K562 (cell line): ENCODE results near the gene H3-3A. TPM values are rescaled to one million over a fixed set of nuclear protein-coding genes. Genes with fewer than 3 reads are reported as not detected.
A peak's percentile ranks its signal among the peaks of the same experiment; 100 is the strongest.

Experiments used
- BDP1 ChIP-seq: IDR thresholded peaks from 3 replicates; pipeline ENCODE4 v1.6.1; 2011; ENCODE audit not compliant: insufficient read length, insufficient read depth
- BHLHE40 ChIP-seq: IDR thresholded peaks from 2 replicates; pipeline ENCODE4 v1.6.1; 2011; ENCODE audit warnings: low read length, improper control_type of control experiment
- DPF2 ChIP-seq: fragments of 450-650 bp; IDR thresholded peaks from 2 replicates; pipeline ENCODE4 v1.6.1; 2016
- FOXJ2 ChIP-seq: fragments of 200-800 bp; sonication (Bioruptor generic); IDR thresholded peaks from 2 replicates; pipeline ENCODE4 v1.6.1; 2016; ENCODE audit warnings: missing genetic modification characterization, missing compliant biosample characterization
- IFI16 ChIP-seq: fragments of 250-450 bp; sonication (Bioruptor Pico); IDR thresholded peaks from 2 replicates; pipeline ENCODE4 v2.1.2; 2022; ENCODE audit warnings: mild to moderate bottlenecking, inconsistent platforms
- PYGO2 ChIP-seq: fragments of 450-650 bp; IDR thresholded peaks from 2 replicates; pipeline ENCODE4 v1.6.1; 2016; ENCODE audit warnings: mild to moderate bottlenecking, missing genetic modification characterization, moderate library complexity, missing compliant biosample characterization
- RAD51 ChIP-seq: fragments of 450-650 bp; IDR thresholded peaks from 2 replicates; pipeline ENCODE4 v1.7.1; 2016; ENCODE audit warnings: low read depth, mild to moderate bottlenecking, borderline replicate concordance
- RBBP5 ChIP-seq: fragments of 200-600 bp; sonication (generic); IDR thresholded peaks from 2 replicates; pipeline ENCODE4 v1.6.1; 2012; ENCODE audit warnings: borderline replicate concordance, mild to moderate bottlenecking, low read length, control low read depth, inconsistent platforms; ENCODE audit not compliant: insufficient read depth, poor library complexity, severe bottlenecking
- SP2 ChIP-seq: IDR thresholded peaks from 2 replicates; pipeline ENCODE4 v1.6.1; 2011; ENCODE audit warnings: mild to moderate bottlenecking, low read depth, low read length, moderate library complexity; ENCODE audit not compliant: poor library complexity, severe bottlenecking; ENCODE audit errors: extremely low read depth
- SPI1 ChIP-seq: IDR thresholded peaks from 2 replicates; pipeline ENCODE4 v1.6.1; 2011; ENCODE audit warnings: low read depth, low read length, control low read depth, borderline replicate concordance
- TCF7 ChIP-seq: sonication (generic); IDR thresholded peaks from 2 replicates; pipeline ENCODE4 v1.6.1; 2016; ENCODE audit warnings: antibody characterized with exemption, borderline replicate concordance
- ZBTB17 ChIP-seq: fragments of 450-650 bp; formaldehyde crosslinking; IDR thresholded peaks from 2 replicates; pipeline ENCODE4 v1.4.0; 2020; ENCODE audit warnings: mild to moderate bottlenecking
- ZFP36 ChIP-seq: fragments of 150-350 bp; IDR thresholded peaks from 2 replicates; pipeline ENCODE4 v1.6.1; 2018; ENCODE audit warnings: low read length, low read depth; ENCODE audit not compliant: partially characterized antibody
- ZNF197 ChIP-seq: fragments of 200-800 bp; sonication (Bioruptor generic); IDR thresholded peaks from 2 replicates; pipeline ENCODE4 v1.6.1; 2016; ENCODE audit warnings: low read depth, missing genetic modification characterization, missing compliant biosample characterization
- ZNF518B ChIP-seq: fragments of 250-450 bp; sonication (Bioruptor Pico); IDR thresholded peaks from 2 replicates; pipeline ENCODE4 v1.5.0; 2021; ENCODE audit warnings: mild to moderate bottlenecking, moderate library complexity
- ZNF668 ChIP-seq: fragments of 250-450 bp; sonication (Bioruptor Pico); IDR thresholded peaks from 2 replicates; pipeline ENCODE4 v1.8.0; 2022; ENCODE audit warnings: mild to moderate bottlenecking, inconsistent platforms
- ZNF696 ChIP-seq: fragments of 250-450 bp; sonication (Bioruptor Pico); conservative IDR thresholded peaks from 2 replicates; pipeline ENCODE4 v1.4.0; 2020; ENCODE audit warnings: mild to moderate bottlenecking, moderate library complexity
- polyA plus RNA-seq, 8 experiments: library from polyadenylated mRNA; depleted of rRNA in 4 of 8; stranded (reverse) in 5 of 8; unstranded in 3 of 8; fragments of >200 nt; fragmentation: Nextera tagmentation in 2 of 8; fragmentation: Illumina TruSeq in 1 of 8; extraction: Ambion mirVana in 2 of 8; extraction: Trizol in 1 of 8; gene quantifications; 2 replicates each; pipeline versions ENCODE4 v1.2.1 to v1.2.3, GENCODE V29; 2011 to 2014; ENCODE audit warnings: inconsistent platforms in 1 of 8, missing spikeins in 1 of 8
- total RNA-seq, 7 experiments: library from RNA; depleted of rRNA in 6 of 7; stranded (reverse); fragments of >200 nt in 6 of 7; fragmentation: Illumina TruSeq in 2 of 7; extraction: Trizol in 2 of 7; gene quantifications; 2 replicates each; pipeline versions ENCODE4 v1.2.1 to v1.2.3, GENCODE V29; 2011 to 2021; ENCODE audit warnings: low replicate concordance in 1 of 7
- TF ChIP-seq, protein P1 (sequence below): fragments of 200-800 bp; sonication (Bioruptor generic); IDR thresholded peaks from 2 replicates; pipeline ENCODE4 v1.6.1; 2017; ENCODE audit warnings: missing genetic modification characterization, missing compliant biosample characterization
- TF ChIP-seq, protein P2 (sequence below), 3 experiments: fragments of 200-800 bp in 1 of 3; fragments of 250-450 bp in 1 of 3; fragments of 450-650 bp in 1 of 3; sonication (Bioruptor Pico) in 1 of 3; sonication (Bioruptor generic) in 1 of 3; formaldehyde crosslinking in 1 of 3; IDR thresholded peaks; 2 replicates each; pipeline versions ENCODE4 v1.6.1 to v1.8.0; 2016 to 2022; ENCODE audit warnings: mild to moderate bottlenecking in 2 of 3, missing genetic modification characterization in 2 of 3, missing compliant biosample characterization in 1 of 3, moderate library complexity in 1 of 3

Gene H3-3A
- total and polyA plus RNA-seq, 9 of the 15 experiments (the other 6 are each of a cell fraction or from before 2014, with no cell fraction given), result 426 to 1,083 (median 591) TPM

GRCh38 chr1:226029093-226029496, 33.4 kb upstream of the H3-3A start (continued):
- TF ChIP-seq ZNF696 (CRISPR knock-in tag), result no peak
- TF ChIP-seq DPF2, result peak; percentile 34; the same call in 1 of the 2 replicates
- TF ChIP-seq BHLHE40, result peak; percentile 92
- no peak for TF ChIP-seq ZBTB17 (CRISPR knock-in tag)
- no peak for TF ChIP-seq ZFP36
- TF ChIP-seq, protein P1, sequence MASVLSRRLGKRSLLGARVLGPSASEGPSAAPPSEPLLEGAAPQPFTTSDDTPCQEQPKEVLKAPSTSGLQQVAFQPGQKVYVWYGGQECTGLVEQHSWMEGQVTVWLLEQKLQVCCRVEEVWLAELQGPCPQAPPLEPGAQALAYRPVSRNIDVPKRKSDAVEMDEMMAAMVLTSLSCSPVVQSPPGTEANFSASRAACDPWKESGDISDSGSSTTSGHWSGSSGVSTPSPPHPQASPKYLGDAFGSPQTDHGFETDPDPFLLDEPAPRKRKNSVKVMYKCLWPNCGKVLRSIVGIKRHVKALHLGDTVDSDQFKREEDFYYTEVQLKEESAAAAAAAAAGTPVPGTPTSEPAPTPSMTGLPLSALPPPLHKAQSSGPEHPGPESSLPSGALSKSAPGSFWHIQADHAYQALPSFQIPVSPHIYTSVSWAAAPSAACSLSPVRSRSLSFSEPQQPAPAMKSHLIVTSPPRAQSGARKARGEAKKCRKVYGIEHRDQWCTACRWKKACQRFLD (CRISPR knock-in tag), result peak; percentile 57; the same call in 1 of the 2 replicates
- TF ChIP-seq RBBP5, result peak; percentile 32
- TF ChIP-seq, protein P2, sequence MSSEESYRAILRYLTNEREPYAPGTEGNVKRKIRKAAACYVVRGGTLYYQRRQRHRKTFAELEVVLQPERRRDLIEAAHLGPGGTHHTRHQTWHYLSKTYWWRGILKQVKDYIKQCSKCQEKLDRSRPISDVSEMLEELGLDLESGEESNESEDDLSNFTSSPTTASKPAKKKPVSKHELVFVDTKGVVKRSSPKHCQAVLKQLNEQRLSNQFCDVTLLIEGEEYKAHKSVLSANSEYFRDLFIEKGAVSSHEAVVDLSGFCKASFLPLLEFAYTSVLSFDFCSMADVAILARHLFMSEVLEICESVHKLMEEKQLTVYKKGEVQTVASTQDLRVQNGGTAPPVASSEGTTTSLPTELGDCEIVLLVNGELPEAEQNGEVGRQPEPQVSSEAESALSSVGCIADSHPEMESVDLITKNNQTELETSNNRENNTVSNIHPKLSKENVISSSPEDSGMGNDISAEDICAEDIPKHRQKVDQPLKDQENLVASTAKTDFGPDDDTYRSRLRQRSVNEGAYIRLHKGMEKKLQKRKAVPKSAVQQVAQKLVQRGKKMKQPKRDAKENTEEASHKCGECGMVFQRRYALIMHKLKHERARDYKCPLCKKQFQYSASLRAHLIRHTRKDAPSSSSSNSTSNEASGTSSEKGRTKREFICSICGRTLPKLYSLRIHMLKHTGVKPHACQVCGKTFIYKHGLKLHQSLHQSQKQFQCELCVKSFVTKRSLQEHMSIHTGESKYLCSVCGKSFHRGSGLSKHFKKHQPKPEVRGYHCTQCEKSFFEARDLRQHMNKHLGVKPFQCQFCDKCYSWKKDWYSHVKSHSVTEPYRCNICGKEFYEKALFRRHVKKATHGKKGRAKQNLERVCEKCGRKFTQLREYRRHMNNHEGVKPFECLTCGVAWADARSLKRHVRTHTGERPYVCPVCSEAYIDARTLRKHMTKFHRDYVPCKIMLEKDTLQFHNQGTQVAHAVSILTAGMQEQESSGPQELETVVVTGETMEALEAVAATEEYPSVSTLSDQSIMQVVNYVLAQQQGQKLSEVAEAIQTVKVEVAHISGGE (CRISPR knock-in tag; IDR thresholded peaks at IDR 0.05), result 0 out of 6 replicates have a peak, but pooled peaks of 1 of the 3 experiments have one; percentile 34
- TF ChIP-seq ZNF668 (CRISPR knock-in tag), result peak; percentile 7; the same call in 1 of the 2 replicates
- 0 out of 2 replicates have a peak, but pooled peaks have one; percentile 37 for TF ChIP-seq ZNF197 (CRISPR knock-in tag)
- TF ChIP-seq PYGO2 (tag), result no peak
- TF ChIP-seq IFI16 (CRISPR knock-in tag), result no peak
- peak; percentile 42 for TF ChIP-seq RAD51
- no peak for TF ChIP-seq TCF7
- TF ChIP-seq ZNF518B (CRISPR knock-in tag), result no peak
- TF ChIP-seq FOXJ2, result peak; percentile 64; the same call in 1 of the 2 replicates
- no peak for TF ChIP-seq BDP1
- no peak for TF ChIP-seq SP2
- TF ChIP-seq SPI1, result peak; percentile 99
